Kidney epithelial cell (primary cell): ENCODE measurements around the gene CELA2B. TPM values are rescaled to one million over a fixed set of nuclear protein-coding genes. Genes with fewer than 3 reads are reported as not detected.
"Not testable (repeated sequence)": the region's sequence is repeated elsewhere in the genome, so short reads cannot be mapped to it uniquely, and the experiment has no call there.

Experiments used
- DNase-seq: peaks from one replicate; pipeline ENCODE4 v3.0.0-alpha.2; 2010; ENCODE audit warnings: low read depth
- H3K27me3 ChIP-seq: 2 replicates; pipeline ENCODE4 v1.6.0; 2011; ENCODE audit warnings: low read length; ENCODE audit not compliant: control insufficient read depth, insufficient read depth
- H3K36me3 ChIP-seq: 2 replicates; pipeline ENCODE4 v1.5.1; 2011; ENCODE audit warnings: low read length; ENCODE audit not compliant: control insufficient read depth, insufficient read depth
- H3K4me3 ChIP-seq: 2 replicates; pipeline ENCODE4 v1.5.1; 2011; ENCODE audit warnings: low read depth, mild to moderate bottlenecking, control low read depth, low read length
- CTCF ChIP-seq: IDR thresholded peaks from 2 replicates; pipeline ENCODE4 v1.5.1; 2011; ENCODE audit warnings: mild to moderate bottlenecking, moderate library complexity, low read length, control low read depth, inconsistent platforms; ENCODE audit not compliant: insufficient read depth, poor library complexity, severe bottlenecking
- total RNA-seq: library from RNA; depleted of rRNA; stranded (reverse); fragments of >200 nt; gene quantifications from 2 replicates; pipeline ENCODE4 v1.2.3, GENCODE V29; 2015

The CELA2B gene
- total RNA-seq: not detected in 2 replicates

- H3K27me3 ChIP-seq: no peaks in the 10 kb centered on the region
- no peak within 1 kb of the TSS for H3K4me3 ChIP-seq
- no peak for DNase-seq
- no peaks in the 10 kb centered on the region for H3K36me3 ChIP-seq
- no peak for TF ChIP-seq CTCF
These were observed at the start of gene CELA2B for GRCh38 chr1:15475752-15476314. Gene CELA2B, plus strand, starts transcription at chr1:15476104. Its CDS starts 22 bp downstream, at chr1:15476126.

GRCh38 chr1:15426492-15427279, 49.2 kb upstream of the CELA2B start:
- Histone ChIP-seq H3K4me3 (no peak overlapping the region), H3K36me3 (peaks cover 1% of the 10 kb centered on the region), H3K27me3 (no peaks in the 10 kb centered on the region)
- TF ChIP-seq CTCF: no peak
- DNase-seq: no peak

GRCh38 chr1:15427280-15427666, 48.6 kb upstream of the CELA2B start:
- no peak for TF ChIP-seq CTCF
- Histone ChIP-seq H3K4me3 (no peak overlapping the region), H3K36me3 (peaks cover 1% of the 10 kb centered on the region), H3K27me3 (no peaks in the 10 kb centered on the region)
- DNase-seq: no peak

GRCh38 chr1:15428252-15428651, 47.7 kb upstream of the CELA2B start:
- H3K36me3 ChIP-seq, H3K27me3 ChIP-seq, H3K4me3 ChIP-seq, DNase-seq: not testable (repeated sequence)

- peaks cover 1% of the 10 kb centered on the region for H3K36me3 ChIP-seq
- TF ChIP-seq CTCF: no peak
- no peak for DNase-seq
- H3K4me3 ChIP-seq: no peak overlapping the region
- H3K27me3 ChIP-seq: no peaks in the 10 kb centered on the region
These were observed 47.0 kb upstream of the CELA2B start for GRCh38 chr1:15428815-15429435.

- no peaks in the 10 kb centered on the region for H3K27me3 ChIP-seq
- H3K4me3 ChIP-seq: no peak overlapping the region
- DNase-seq: no peak
- no peak for TF ChIP-seq CTCF
- H3K36me3 ChIP-seq: peaks cover 1% of the 10 kb centered on the region
These were observed 46.2 kb upstream of the CELA2B start for GRCh38 chr1:15429701-15430149.
